ENCODE data around the gene NBEAL2. TPM values are rescaled to one million over a fixed set of nuclear protein-coding genes. Genes with fewer than 3 reads are reported as not detected.
A peak's percentile ranks its signal among the peaks of the same experiment; 100 is the strongest.

The NBEAL2 gene
- total RNA-seq, 1 experiment from 2014 or later = 16.3 TPM

GRCh38 chr3:46997453-46998091 is 18.1 kb downstream of the NBEAL2 start:
- no peak for DNase-seq (ENCODE audit: extremely low read depth, low read depth)

- peak; percentile 40 for DNase-seq (ENCODE audit: extremely low read depth, low read depth)
These were observed 18.8 kb downstream of the NBEAL2 start for GRCh38 chr3:46998121-46998851.

- DNase-seq (ENCODE audit: extremely low read depth, low read depth) = no peak
These were observed 19.5 kb downstream of the NBEAL2 start for GRCh38 chr3:46998852-46999515.

GRCh38 chr3:46999516-47000197 is 20.2 kb downstream of the NBEAL2 start:
- DNase-seq (ENCODE audit: extremely low read depth, low read depth) = no peak

GRCh38 chr3:47000198-47000815 is 20.8 kb downstream of the NBEAL2 start:
- DNase-seq (ENCODE audit: extremely low read depth, low read depth) = no peak

GRCh38 chr3:47000922-47001730 is 21.7 kb downstream of the NBEAL2 start:
- no peak for DNase-seq (ENCODE audit: extremely low read depth, low read depth)

GRCh38 chr3:47001731-47002170 is 22.3 kb downstream of the NBEAL2 start:
- no peak for DNase-seq (ENCODE audit: extremely low read depth, low read depth)

- DNase-seq (ENCODE audit: extremely low read depth, low read depth) = no peak
These were observed 22.9 kb downstream of the NBEAL2 start for GRCh38 chr3:47002171-47003055.

- DNase-seq (ENCODE audit: extremely low read depth, low read depth) = no peak
These were observed 23.6 kb downstream of the NBEAL2 start for GRCh38 chr3:47003056-47003410.

GRCh38 chr3:47003461-47004368 is 24.2 kb downstream of the NBEAL2 start:
- no peak for DNase-seq (ENCODE audit: extremely low read depth, low read depth)

GRCh38 chr3:47004369-47005211 is 25.1 kb downstream of the NBEAL2 start:
- no peak for DNase-seq (ENCODE audit: extremely low read depth, low read depth)

- no peak for DNase-seq (ENCODE audit: extremely low read depth, low read depth)
These were observed 26.0 kb downstream of the NBEAL2 start for GRCh38 chr3:47005212-47006144.

GRCh38 chr3:47006145-47006651 is 26.7 kb downstream of the NBEAL2 start:
- DNase-seq (ENCODE audit: extremely low read depth, low read depth) = no peak

- no peak for DNase-seq (ENCODE audit: extremely low read depth, low read depth)
These were observed 27.5 kb downstream of the NBEAL2 start for GRCh38 chr3:47007001-47007400.

GRCh38 chr3:47007482-47008233 is 28.2 kb downstream of the NBEAL2 start:
- no peak for DNase-seq (ENCODE audit: extremely low read depth, low read depth)

All from NCI-H460 (cell line).